ENCODE results near the gene AKT2. TPM values are rescaled to one million over a fixed set of nuclear protein-coding genes. Genes with fewer than 3 reads are reported as not detected.

AKT2 gene
- total RNA-seq, 1 donor from 2014 or later = 85.1 TPM

- Histone ChIP-seq H3K27ac (no peak overlapping the region), H3K9me3 (ENCODE audit: low read depth) (no peaks in the 10 kb centered on the region), H3F3A (ENCODE audit: low read depth) (peaks cover 2% of the 10 kb centered on the region), H2AFZ (replicated peaks) (no peak overlapping the region), H3K4me3 (no peak overlapping the region), H3K9ac (no peak overlapping the region), H3K4me2 (no peak overlapping the region), H3K27me3 (no peaks in the 10 kb centered on the region), H3K36me3 (no peaks in the 10 kb centered on the region), H3K4me1 (peaks cover 14% of the 10 kb centered on the region), H4K20me1 (ENCODE audit: low read depth) (peaks cover 69% of the 10 kb centered on the region), H3K79me2 (ENCODE audit: low read depth) (peaks cover 97% of the 10 kb centered on the region)
- Mint-ChIP-seq H3K9me3 (no peaks in the 10 kb centered on the region), H3K36me3 (no peaks in the 10 kb centered on the region), H3K4me1 (peaks cover 45% of the 10 kb centered on the region), H3K27me3 (ENCODE audit: insufficient read depth, low read depth) (peaks cover 11% of the 10 kb centered on the region), H3K4me3 (no peak overlapping the region), H3K27ac (no peak overlapping the region)
- no peak for DNase-seq (ENCODE audit: low spot score)
- TF ChIP-seq EZH2phosphoT487 (IDR thresholded peaks at IDR 0.05) (no peak), CTCF (IDR thresholded peaks at IDR 0.05) (no peak), EZH2 (IDR thresholded peaks at IDR 0.05) (no peak)
Measured at GRCh38 chr19:40279120-40279551, 6.0 kb downstream of the AKT2 start.

- no peak for DNase-seq (ENCODE audit: low spot score)
- Histone ChIP-seq H3F3A (ENCODE audit: low read depth) (no peaks in the 10 kb centered on the region), H3K36me3 (no peaks in the 10 kb centered on the region), H3K4me3 (no peak overlapping the region), H3K27me3 (no peaks in the 10 kb centered on the region), H2AFZ (replicated peaks) (no peak overlapping the region), H3K9me3 (ENCODE audit: low read depth) (no peaks in the 10 kb centered on the region), H3K4me2 (no peak overlapping the region), H3K27ac (no peak overlapping the region), H3K79me2 (ENCODE audit: low read depth) (peaks cover 97% of the 10 kb centered on the region), H4K20me1 (ENCODE audit: low read depth) (peaks cover 71% of the 10 kb centered on the region), H3K9ac (no peak overlapping the region), H3K4me1 (peaks cover 8% of the 10 kb centered on the region)
- no peak overlapping the region for H3K4me3 Mint-ChIP-seq
- no peak for TF ChIP-seq CTCF (IDR thresholded peaks at IDR 0.05)
- no peak for TF ChIP-seq EZH2 (IDR thresholded peaks at IDR 0.05)
- TF ChIP-seq EZH2phosphoT487 (IDR thresholded peaks at IDR 0.05) = no peak
- H3K27me3 Mint-ChIP-seq (ENCODE audit: insufficient read depth, low read depth) = peaks cover 11% of the 10 kb centered on the region
- peak overlapping the region; percentile 69 for H3K27ac Mint-ChIP-seq
- no peaks in the 10 kb centered on the region for H3K9me3 Mint-ChIP-seq
- peaks cover 47% of the 10 kb centered on the region for H3K4me1 Mint-ChIP-seq
- peaks cover 4% of the 10 kb centered on the region for H3K36me3 Mint-ChIP-seq
Measured at GRCh38 chr19:40278361-40279035, 6.6 kb downstream of the AKT2 start.

- Mint-ChIP-seq H3K27me3 (ENCODE audit: insufficient read depth, low read depth) (peaks cover 11% of the 10 kb centered on the region), H3K27ac (peak overlapping the region; percentile 33), H3K4me3 (no peak overlapping the region), H3K9me3 (no peaks in the 10 kb centered on the region), H3K4me1 (peaks cover 39% of the 10 kb centered on the region), H3K36me3 (peaks cover 4% of the 10 kb centered on the region)
- Histone ChIP-seq H2AFZ (replicated peaks) (no peak overlapping the region), H3K4me3 (no peak overlapping the region), H3K9ac (no peak overlapping the region), H4K20me1 (ENCODE audit: low read depth) (peaks cover 73% of the 10 kb centered on the region), H3K79me2 (ENCODE audit: low read depth) (peaks cover 97% of the 10 kb centered on the region), H3K27ac (no peak overlapping the region), H3K4me1 (peaks cover 8% of the 10 kb centered on the region), H3K36me3 (no peaks in the 10 kb centered on the region), H3K9me3 (ENCODE audit: low read depth) (no peaks in the 10 kb centered on the region), H3K27me3 (no peaks in the 10 kb centered on the region), H3K4me2 (no peak overlapping the region), H3F3A (ENCODE audit: low read depth) (no peaks in the 10 kb centered on the region)
- no peak for TF ChIP-seq EZH2phosphoT487 (IDR thresholded peaks at IDR 0.05)
- TF ChIP-seq CTCF (IDR thresholded peaks at IDR 0.05) = no peak
- no peak for TF ChIP-seq EZH2 (IDR thresholded peaks at IDR 0.05)
- no peak for DNase-seq (ENCODE audit: low spot score)
Measured at GRCh38 chr19:40277356-40278059, 7.6 kb downstream of the AKT2 start.
